T-helper 1 cell (primary cell): Measurements from ENCODE around the gene NPDC1.
"Not testable (repeated sequence)": the region's sequence is repeated elsewhere in the genome, so short reads cannot be mapped to it uniquely, and the experiment has no call there.

Source experiments
- DNase-seq, 5 donors: peaks; one replicate each; pipeline ENCODE4 v3.0.0-alpha.2; 2012 to 2020

The NPDC1 gene

DNA sequence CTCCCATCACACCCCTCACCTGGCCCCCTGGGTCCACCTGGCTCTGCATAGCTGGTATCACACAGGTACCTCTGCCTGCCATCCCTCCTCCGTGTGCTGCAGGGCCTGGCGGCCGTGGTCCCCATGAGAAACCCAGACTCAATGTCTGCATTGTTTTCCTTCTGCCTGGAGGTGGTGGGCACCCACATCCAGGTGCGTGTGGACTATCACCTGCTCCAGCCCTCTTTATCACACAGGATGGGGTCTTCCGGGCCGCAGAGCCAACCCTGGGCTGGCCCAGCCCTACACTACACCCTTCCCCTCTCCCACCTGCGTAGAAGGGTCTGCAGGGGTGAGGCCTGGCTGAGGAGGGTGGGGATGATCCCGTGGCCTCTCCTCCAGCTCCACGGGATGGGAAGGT, 7.1 kb downstream of the NPDC1 start:
- DNase-seq: no peak

DNA sequence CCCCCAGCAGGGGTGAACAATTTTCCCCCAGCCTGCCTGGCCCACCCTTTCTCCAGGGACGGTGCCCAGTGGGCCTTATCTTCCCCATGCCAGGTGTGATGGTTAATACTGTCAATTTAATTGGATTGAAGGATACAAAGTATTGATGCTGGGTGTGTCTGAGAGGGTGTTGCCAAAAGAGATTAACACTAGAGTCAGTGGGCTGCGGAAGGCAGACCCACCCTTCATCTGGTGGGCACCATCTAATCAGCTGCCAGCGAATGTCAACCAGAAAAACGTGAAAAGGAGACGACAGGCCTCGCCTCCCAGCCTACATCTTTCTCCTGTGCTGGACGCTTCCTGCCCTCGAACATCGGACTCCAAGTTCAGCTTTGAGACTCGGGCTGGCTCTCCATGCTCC, 8.5 kb downstream of the NPDC1 start:
- DNase-seq: no peak

DNA sequence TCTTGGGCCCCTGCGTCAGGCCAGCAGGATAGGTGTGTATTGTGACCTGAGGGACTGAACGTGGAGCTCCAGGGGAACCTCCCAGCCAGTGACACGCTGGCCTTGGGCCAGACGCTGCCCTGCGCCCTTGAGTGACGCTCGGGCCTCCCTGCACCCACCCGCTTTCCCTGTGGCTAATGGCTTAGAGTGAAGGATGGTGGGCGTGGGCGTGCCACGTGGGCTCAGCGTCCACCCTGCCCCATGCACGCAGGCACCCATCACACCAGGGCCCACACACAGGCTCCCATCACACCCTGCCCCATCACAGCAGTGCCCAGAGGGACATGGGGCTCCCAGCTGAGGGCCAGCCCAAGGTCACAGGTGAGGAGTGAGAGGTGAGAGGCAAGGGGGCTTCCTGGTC, 8.9 kb downstream of the NPDC1 start:
- DNase-seq: no peak

DNA sequence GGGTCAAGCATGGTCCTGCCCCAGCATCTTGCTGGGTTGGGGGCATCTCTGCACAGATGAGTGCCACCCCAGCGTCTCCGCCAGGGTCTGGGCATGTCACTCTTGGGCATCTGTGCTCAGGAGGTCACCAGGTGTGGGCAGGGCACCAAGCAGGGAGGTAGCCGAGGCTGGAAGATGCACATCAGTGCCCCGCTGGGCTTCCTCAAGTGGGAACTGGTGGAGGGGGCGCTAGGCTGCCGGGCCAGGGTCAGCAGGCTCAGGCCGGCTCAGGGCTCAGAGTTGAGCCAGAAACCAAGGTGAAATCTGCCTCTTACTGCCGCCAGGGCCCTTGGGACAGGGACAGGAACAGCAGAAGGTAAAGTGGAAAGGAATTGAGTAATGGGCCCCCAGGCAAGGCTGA, 10.0 kb downstream of the NPDC1 start:
- DNase-seq: no peak

DNA sequence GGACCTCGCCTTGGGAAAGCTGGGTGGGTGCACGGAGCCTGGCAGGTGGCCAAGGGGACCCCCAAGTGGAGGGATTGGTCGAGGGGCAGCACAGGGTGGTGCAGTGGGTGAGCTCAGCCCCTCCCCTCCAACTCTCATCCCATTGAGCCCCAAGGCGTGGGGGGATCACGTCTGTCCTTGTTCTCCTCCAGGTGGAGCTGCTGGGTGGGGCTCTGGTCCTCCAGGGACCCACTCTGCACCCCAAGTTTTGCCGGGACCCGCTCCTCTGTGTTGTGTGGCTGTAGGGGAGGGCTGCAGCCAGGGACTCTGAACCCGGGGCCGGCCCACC, 10.5 kb downstream of the NPDC1 start:
- DNase-seq: no peak

DNA sequence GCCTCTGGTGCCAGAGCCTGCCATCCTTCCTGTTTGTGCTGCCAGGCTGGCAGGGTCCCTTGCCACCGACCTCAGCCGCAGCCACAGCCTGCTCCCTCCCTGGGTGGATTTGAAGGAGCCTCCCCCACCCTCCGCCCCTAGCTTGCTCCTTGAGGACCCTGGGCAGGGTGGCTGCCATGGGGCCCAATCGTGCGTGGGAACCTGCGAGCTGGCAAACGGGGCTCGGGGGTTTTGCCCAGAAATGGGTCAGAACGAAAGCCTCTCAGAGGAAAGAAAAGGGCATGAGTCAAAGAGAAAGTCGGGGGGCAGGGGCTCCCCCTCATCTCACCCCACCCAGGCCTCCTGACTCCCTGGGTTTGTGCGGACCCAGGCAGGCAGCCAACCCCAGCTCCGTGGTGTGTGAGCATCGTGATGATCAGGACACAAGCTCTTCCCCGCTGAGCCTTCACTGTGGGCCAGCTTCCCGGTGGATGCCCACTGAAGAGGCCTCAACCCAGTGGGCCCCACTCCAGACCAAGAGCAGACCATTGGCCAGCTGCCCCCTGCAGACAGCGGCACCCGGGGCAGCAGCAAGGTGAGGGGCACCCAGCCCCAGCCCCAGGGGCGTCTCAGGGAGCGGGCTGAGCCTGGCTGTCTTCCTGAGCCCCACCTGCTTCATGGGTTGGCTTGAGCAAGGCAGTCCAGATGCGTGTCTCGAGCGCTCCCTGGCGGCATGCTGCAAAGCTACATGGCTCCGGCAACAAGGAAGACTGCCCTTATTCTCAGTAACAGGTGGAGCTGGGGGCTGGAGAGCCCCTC, 11.1 kb downstream of the NPDC1 start:
- peak; percentile 71 to 93 (median 85) for DNase-seq

DNA sequence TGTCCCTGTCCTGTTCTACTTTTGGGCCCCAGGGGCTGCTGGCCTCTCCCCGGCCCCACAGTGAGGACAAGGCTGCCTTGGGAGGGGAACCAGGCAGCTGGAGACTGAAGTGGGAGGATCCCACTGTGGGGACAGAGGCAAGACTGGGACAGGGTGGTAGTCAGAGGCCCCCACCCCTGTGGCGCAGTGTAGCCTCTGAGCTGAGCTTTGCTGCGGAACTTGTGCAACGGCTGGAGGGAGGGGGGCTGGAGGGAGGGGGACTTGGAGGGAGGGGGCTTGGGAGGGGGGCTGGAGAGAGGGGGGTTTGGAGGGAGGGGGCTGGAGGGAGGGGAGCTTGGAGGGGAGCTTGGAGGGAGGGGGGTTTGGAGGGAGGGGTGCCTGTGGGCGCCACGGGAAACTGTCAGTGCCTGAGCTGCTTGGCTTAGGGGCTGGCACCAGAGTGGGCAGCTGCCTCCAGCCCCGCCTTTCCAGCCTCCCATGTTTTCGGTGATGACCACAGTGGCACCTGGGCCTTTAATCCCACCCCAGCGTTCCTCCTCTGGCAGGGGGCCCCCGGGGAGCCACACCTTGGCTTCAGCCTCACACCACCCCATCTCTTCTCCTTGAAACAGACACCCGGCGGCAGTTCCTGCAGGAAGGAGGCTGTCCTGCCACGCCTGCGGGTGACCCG, 11.8 kb downstream of the NPDC1 start:
- no peak for DNase-seq

DNA sequence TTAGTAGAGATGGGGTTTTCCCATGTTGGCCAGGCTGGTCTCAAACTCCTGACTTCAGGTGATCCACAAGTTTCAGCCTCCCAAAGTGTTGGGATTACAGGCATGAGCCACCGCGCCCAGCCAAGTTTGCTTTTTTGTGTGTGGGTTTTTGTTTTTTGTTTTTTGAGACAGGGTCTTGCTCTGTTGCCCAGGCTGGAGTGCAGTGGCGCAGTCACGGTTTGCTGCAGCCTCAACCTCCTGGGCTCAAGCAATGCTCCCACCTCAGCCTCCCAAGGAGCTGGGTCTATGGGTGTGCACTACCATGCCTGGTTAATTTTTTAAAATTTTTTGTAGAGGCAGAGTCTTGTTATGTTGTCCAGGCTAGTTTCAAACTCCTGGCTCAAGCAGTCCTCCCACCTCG, 12.5 kb downstream of the NPDC1 start:
- DNase-seq: not testable (repeated sequence)

DNA sequence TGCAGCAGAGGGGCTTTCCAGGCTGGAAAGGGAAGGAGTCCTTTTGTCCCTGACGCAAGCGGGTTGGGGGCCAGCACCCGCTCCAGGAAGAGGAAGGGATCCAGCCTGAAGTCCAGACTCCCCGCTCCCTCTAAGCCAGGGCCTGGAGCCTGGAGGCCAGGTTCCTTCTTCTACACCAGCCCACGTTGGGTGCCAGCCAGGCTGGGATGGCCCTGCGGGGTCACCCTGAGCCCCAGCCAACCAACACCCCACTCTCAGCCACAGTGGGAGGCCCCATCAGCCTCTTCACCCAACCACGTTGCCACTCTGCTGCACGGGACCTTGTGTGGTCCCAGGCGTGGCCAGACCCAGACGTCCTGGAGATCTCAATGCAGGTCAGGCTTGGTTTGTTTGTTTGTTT, 13.1 kb downstream of the NPDC1 start:
- DNase-seq: peak in 1 of 5 donors; percentile 61

DNA sequence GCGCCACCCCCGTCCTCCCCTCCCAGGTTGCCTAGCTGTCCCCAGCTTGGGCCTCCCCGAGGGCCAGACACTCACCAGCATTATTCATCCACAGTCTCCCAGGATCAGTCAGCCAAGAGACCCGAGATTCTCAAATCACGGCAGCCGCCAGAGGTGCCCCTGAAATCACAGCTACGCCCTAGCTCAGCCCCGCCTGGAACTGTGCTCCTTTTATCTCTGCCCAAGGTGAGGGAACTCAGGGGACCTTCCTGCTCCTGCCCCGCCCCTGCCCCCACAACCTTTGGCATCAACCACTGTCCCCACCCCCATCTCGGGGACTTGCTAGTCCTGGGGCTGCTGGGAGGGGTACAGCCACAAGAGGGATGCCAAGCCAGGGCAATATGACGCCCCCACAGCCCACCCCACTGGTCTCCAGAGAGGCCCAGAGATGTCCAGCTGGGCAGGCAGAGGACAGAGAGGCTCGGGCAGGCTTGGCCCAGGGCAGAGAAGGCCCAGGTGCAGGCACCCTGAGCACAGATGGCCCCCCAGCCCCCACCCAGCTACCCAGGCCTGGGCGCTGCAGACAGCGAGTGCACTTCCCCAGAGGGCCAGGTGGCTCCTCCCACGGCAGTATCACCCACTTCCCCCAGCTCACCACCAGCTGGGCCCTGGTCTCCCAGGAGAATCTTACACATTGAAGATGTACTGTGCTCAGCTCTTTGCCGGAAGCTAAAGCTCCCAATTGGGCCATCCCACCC, 13.9 kb downstream of the NPDC1 start, which contains the start of gene FUT7:
TSS of gene FUT7 (minus strand) at position 185 of the 737 bp plus-strand sequence. CDS start at position 88, 97 bp downstream.
- peak in 1 of 5 donors; percentile 80 for DNase-seq

DNA sequence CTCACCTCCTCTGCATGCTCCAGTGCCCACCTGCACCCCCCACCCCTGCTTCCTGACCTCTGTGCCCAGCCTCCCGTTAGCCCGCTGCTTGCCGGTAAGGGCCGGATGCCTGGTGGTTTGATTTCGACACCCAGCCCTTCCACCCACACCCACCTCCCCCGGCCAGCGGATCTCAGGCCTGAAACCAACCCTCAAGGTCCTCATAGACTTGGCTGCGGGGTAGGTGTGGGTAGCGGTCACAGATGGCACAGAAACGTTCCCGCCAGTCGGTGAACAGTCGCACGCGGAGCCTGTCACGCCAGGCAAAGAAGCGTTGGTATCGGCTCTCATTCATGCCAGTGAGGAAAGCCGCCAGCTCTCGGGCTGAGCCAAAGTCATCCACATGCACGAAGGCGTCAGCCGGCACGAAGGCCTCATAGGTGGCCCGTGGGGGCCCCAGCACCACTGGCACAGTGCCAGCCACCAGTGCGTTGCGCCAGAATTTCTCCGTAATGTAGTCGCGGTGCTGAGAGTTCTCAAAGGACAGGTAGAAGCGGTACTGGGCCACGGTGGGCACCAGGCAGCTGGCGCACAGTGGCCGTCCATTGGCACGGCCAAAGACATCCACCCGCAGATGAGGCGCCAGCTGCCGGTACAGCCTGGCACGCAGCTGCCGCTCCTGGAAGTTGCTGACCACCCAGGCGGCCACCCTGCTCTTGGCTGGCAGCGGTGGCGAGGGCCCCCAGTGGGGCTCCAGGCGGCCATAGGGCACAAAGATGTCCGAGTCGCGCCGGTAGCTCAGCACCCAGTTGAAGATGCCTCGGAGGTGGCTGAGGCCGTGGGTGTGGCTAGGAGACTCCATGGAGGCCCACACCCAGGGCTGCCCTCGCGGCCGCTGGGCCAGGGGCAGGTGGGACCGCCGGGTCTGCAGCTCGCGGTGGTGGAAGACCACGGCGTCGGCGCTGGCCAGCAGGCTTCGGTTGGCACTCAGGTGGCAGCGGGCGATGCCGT, 15.1 kb downstream of the NPDC1 start:
- peak in 1 of 5 donors; percentile 88 for DNase-seq

DNA sequence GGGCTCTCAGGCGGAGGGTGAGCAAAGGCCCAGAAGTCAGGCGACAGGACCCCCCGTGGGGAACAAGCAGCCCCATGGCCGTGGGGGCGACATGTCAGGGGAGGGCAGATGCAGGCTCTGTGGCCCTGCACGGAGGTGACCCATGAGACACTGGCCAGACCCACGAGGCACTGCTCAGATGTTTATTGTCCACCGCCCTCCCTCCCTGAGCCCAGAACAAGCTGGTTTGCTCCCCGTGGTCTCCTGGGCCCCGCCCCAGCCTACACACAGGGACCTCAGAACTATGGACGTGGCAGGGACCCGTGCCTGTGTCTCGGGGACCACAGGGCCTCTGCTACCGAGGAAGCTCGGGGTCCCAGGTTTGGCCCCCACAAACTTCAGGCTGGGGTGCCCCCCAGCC, 16.0 kb downstream of the NPDC1 start:
- peak in 1 of 5 donors; percentile 51 for DNase-seq

DNA sequence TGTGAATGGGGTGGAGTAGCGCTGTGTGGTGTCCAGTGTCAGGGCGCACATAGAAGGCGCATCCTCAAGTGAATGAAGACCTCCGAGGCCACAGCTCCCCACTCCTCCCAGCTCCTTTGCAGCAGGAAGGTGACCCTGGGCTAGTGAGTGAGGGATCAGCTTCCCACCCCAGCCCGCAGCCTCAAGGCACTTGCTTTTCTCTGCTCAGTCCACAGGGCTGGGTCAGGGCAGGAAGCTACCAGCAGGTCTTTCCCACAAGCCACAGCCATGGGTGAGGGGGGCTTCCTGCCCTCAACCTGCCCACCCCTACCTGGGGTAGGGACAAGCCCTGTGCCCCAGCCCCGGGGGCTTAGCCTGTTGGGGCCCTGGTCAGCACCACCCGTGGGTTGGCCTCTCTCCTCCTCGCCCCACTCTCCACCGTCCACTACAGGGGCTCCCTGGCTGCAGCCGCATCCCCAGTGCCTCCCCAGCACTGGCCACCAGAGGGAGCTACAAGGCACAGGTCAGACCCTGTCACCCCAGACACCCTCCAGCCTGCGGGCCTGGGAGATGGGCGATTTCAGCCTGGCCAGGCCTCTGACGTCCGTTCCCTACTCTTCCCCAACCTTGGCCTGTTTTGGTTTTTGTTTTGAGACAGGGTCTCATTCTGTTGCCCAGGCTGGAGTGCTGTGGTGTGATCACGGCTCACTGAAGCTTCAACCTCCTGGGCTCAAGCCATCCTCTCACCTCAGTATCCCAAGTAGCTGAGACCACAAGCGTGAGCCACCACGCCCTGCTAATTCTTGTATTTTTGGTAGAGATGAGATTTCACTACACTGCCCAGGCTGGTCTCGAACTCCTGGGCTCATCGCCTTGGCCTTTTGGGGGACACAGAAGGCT, 16.7 kb downstream of the NPDC1 start:
- peak; percentile 35 to 80 (median 58) for DNase-seq

DNA sequence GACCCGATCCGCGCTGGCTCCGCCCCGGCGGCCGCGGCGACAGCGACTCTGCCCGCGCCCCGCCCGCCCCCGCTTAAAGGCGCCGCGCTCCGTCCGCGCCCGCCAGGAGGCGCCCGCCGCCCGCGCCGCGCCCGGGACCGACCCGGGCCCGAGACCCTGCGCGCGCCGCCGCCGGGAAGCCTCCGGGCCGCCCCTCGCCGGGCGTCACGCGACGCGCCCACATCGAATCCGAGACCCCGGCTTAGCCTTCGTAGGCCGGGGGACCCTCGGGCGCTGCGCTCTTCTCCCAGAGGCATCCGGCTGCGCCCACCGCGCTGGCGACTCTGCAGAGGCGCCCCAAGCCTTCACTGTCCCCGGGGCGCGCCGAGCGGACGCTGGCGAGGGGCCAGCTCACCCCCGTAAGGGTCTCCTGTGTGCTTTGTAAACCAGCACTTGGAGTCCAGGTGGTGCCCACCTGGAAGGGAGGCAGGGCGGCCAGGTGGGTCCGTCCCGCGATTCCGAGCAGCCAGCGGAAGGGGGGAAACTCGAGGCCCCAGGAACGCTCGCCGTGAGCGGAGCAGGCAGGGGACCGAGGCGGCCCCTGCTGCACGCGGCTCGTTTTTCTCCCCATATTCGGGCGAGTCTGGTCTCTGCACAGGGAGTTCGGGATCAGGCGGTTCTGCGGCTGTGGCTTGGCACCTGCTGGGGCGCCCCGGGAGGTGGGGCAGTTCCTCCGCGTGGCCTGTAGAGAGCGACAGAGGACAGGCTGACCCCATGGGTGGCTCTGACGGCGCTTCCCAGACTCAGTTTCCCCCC, 17.5 kb downstream of the NPDC1 start:
- DNase-seq: peak; percentile 56 to 80 (median 66)

DNA sequence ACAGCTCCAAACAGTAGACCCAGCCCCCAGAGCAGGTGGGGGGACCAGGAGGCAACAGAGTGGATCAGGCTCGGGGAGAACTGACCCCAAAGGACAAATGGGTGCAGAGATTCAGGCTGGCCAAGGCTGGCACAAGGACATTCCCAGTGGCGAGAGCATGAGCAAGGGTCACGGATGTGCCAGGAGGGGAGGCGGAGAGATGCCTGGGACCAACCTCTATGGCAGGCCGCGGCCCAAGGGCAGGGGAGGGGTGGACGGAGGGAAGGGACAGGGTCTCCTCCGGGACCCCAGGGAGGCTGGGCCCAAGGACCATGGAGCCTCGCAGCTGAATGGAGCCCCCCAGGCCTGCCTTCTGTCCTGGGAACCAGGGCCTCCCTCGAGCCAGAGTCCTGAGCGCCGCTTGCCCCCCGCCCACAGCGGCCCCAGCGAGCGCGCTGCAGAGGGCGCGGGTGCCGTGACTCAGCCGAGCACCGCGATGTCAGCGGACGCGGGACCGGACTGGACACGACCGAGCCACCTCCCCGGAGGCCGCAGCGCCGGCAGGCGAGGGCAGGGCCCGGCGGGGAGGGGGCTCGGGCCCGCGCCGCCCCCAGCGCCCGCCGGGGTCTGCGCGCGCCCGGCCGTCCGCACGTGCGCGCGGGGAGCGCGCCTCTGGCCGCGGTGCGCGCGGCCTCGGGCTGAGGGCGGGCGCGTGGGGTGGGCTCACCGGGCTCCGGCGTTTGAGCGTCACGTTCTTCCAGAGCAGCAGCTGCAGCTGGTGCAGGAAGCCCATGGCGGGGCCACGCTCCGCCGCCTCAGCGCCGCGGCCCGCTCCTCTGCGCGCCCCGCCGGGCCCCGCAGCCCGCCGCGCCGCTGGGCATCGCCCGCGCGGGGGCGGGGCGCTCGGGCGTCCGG, 18.4 kb downstream of the NPDC1 start, which contains the start of gene ABCA2:
TSS of gene ABCA2 (minus strand) at position 869 of the 894 bp plus-strand sequence. CDS start at position 772, 97 bp downstream.
- DNase-seq: no peak

DNA sequence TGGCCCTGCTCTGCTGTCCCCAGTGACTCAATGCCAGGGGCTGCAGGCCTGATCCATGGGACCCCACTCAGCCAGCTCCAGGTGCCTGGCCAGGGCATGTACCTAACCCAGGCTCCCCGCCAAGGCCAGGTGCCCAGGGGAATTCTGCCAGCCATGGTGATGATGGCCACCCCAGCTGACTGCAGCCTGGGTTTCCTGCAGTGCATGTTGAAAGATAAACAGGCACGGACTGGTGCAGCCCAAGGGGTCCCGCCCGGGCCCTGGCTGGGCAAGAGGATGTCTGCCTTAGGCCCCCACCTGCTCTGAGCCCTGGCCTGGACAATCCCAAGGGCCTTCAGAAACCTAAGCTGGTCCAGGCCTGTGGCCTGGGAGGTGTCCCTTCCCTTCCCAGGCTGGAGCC, 19.1 kb downstream of the NPDC1 start:
- DNase-seq: no peak

DNA sequence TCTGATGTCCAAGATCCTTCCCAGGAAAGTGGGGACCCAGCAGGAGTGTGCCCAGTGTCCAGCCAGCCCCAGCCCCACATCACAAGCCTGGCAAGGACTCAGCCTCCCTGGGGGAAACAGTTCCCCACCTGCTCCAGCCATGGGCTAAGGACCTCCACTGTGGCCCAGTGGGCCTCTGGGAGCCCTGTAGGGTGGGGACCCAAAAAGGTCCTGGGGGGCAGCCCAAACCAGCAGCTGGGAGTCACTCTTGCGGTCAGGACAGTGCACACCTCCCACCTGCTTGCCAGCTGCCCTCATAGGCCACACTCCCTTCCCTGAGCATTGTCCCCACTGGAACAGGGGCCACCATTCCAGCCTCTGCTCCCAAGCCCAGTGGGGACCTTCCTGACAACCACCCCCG, 19.6 kb downstream of the NPDC1 start:
- DNase-seq: no peak

DNA sequence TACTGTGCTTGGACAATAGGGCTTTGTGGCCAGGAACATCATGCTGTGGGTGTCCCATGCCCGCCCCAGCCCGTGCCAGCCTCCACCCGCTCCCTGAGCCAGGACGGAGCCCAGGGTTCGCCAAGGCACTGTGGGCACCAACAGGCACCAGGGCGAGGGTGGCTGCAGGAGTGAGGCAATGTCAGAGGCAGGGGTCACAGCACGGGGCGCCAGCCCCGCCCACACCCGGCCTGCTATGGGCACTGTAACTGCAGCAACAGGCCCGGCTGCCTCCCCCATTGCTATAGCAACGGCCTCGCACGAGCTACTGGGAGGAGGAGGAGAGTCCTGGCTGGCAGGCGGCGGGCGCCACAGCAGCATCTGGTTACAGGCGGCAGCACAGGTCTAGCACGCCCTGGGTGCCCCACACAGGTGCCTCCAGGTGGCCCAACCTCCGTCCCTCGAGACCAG, 20.4 kb downstream of the NPDC1 start:
- no peak for DNase-seq

DNA sequence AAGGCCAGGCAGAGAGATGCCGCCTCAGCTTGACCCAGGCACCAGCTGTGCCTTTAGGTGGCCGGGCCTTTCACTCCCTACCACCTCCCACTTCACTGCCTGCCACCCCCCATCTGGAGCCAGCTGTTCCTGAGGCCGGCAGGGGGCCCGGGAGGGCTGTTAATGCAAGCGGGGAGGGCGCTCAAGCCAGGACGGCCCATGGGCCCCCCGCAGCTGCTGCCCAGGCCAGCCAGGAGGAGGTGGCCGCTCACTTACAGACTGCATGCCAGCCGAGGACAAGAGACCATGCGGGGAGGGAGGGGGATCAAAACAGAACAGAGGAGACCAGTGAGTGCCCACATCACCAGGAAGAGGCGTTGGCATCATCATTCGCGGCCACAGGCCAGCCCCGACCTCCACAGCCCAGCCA, 22.4 kb downstream of the NPDC1 start:
- DNase-seq: no peak
